ENCODE results near the gene NME5.
"Not testable (repeated sequence)": the region's sequence is repeated elsewhere in the genome, so short reads cannot be mapped to it uniquely, and the experiment has no call there.

Gene NME5, protein sequence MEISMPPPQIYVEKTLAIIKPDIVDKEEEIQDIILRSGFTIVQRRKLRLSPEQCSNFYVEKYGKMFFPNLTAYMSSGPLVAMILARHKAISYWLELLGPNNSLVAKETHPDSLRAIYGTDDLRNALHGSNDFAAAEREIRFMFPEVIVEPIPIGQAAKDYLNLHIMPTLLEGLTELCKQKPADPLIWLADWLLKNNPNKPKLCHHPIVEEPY

GRCh38 chr5:138138949-138139780 lies at the start of gene NME5:
Gene NME5, minus strand, starts transcription at chr5:138139428. Its CDS starts 648 bp downstream, at chr5:138138780.
- DNase-seq = no peak

DNA sequence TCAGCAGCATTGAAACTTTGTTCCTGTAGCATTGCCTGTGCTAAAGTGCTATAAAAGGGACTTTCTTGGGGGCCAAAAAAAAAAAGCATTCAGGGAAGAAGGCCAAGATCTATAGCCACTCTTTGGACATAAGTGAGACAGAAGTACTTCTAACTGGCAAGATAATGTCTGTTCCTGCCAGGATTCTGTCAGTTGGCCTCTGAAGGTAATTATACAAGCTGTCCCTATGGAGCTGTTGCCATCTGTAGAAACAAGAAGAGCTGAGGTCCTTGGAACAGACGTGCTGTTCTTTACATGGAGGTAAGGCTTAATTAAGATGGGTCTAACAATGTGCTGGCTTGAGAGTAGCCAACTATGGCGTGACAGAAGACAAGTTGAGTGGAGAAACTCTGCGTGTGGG lies 49.4 kb upstream of the NME5 start:
- no peak for DNase-seq

GRCh38 chr5:138186002-138186447 lies 46.8 kb upstream of the NME5 start:
- DNase-seq = no peak

GRCh38 chr5:138182808-138183207 lies 43.6 kb upstream of the NME5 start:
- no peak for DNase-seq

DNA sequence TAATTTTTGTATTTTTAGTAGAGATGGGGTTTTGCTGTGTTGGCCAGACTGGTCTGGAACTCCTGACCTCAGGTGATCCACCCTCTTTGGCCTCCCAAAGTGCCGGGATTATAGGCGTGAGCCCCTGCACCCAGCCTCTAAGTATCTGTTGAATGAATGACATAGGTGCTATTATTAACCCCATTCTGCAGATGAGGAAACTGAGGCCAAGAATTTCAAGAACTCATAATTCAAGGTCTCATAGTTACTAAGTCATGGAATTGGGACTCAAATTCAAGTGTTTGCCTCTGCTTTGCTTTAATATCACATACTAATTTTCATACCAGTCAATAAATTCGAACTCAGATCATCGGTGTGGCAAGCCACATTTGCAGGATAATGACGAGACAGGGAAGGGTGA lies 41.6 kb upstream of the NME5 start:
- DNase-seq = no peak

DNA sequence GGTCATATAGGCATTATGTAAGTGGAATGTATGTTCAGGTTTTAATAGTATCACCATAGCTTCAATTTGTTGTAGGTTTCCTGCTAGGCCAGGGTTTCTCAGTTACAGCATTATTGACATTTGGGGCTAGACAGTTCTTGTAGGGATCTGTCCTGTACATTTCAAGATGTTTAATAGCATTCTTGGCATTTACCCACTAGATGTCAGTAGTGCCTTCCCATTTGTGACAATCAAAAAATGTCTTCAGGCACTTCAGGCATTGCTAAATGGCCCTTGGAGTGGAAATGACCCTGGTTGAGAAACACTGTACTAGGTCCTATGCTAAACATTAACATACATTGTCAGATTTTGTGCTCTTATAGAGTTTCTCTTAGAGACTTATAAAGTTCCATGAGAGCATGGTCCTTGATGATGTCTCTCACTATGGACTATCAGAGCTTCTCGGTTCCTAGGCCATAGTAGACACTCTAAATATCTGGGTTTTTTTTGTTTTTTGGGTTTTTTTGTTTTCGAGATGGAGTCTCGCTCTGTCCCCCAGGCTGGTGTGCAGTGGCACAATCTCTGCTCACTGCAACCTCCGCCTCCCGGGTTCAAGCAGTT lies 41.1 kb upstream of the NME5 start:
- no peak for DNase-seq

- no peak for DNase-seq
Measured at GRCh38 chr5:138179277-138179857, 40.1 kb upstream of the NME5 start.

DNA sequence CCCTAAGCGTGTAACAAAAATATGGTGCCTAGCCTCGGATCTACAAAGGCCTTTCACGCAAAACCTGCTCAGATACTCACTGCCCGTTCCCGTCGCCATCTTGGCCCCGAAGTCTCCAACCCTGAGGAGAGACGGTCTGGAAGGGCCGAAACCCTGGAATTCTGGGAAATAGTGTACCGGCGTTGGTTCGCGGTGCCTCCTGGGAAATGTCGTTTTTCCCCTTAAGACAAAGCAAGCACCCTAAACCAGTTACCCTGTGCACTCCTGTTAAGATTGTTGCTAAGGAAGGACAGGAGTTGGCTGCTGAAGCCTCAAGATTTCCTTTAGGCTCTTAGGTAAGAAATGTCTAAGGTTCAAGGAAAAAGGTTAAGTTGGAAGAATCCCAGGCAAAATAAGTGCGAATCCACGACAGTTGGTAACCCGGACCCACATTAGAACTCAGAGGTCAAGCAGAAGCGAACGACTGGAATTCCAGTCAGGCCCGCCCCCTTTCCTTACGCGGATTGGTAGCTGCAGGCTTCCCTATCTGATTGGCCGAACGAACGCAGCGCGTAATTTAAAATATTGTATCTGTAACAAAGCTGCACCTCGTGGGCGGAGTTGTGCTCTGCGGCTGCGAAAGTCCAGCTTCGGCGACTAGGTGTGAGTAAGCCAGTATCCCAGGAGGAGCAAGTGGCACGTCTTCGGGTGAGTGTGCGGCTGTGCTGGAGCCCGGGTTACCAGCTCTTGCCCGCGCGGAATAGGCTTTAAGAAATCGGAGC lies 39.5 kb upstream of the NME5 start, which contains the start of the genes BRD8 and KIF20A:
Gene BRD8, minus strand, starts transcription at position 115 of the 761 bp plus-strand sequence. Its CDS starts 16 bp downstream, at position 99.
Gene KIF20A, plus strand, starts transcription at position 597 of the 761 bp plus-strand sequence. CDS start 569 bp downstream, outside the sequence.
- DNase-seq = peak; percentile 79 to 86

GRCh38 chr5:138177941-138178515 lies 38.8 kb upstream of the NME5 start:
- DNase-seq = peak in 1 of 2 donors; percentile 9

DNA sequence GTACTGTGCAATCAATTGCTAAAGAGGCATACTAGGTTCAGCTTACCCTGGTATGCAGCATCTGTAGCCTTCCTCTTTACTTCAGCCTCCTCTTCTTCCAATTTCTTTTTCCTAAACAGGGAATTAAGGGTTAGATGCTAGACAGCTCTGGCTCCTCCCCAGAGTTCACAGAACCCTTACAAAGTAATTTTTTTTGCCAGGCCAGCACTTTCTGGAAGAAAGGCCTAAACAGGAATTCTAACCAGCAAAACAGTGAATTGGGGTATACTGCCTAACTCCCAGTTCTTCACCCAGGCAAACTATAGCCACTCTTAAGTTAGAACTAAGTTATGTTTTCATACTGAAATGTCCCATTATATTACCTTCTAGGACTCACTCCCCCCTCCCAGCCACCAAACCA lies 31.1 kb upstream of the NME5 start:
- DNase-seq = no peak

DNA sequence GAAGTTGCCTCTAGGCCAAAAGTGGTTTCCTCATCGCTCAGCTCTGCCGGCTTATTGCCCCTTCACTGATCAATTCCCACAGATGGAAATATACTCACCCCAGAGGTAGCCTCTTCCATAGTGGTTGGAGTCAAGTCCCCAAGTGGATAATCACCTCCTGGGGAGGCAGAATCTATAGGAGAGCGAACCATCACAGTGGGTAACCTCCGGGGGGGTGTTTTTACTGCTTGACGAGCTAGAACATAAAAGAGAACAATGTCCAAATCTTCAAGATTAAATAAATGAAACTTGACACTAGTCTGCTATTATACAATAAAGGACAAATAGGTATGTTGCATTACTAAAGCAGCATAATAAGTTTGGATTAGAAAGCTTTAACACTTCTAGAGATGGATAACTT lies 29.9 kb upstream of the NME5 start:
- DNase-seq = no peak

- DNase-seq = no peak
Measured at GRCh38 chr5:138163721-138164120, 24.5 kb upstream of the NME5 start.

DNA sequence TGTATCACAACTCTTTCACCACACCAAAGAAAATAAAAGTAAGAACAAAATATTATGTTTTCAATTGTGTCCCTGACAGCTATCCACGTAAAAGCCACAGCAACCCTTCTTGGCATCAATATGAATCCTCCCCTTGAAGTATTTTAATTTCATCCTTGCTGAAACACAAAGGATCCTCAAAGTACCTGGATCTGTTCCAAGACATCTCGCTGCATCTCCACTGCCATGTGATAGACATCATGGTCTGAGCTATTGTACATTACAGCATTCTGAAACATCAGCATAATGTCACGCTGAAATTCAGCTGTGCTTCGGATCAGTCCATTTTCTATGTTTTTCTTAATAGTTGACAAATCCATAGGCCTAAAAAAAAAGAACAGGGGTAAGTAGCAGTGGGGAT lies 21.5 kb upstream of the NME5 start:
- DNase-seq = no peak

DNA sequence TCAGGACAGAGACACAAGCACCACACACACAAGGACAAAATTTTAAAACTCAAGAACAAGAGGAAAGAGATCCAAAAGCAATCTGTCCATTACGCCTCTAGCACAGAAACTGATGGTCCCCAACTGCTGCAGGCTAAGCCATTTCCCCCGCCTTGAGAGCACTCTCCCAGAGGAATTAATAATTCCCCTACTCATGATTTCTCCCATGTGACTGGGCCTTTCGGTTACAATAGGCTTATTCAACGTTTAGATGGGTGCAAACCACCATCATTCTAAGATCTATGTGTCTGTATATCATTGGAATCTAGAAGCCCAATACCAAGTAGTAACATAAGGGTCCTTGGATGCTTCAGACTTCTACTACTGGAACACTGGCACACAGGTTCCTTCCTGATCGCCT lies 20.4 kb upstream of the NME5 start:
- DNase-seq = no peak

DNA sequence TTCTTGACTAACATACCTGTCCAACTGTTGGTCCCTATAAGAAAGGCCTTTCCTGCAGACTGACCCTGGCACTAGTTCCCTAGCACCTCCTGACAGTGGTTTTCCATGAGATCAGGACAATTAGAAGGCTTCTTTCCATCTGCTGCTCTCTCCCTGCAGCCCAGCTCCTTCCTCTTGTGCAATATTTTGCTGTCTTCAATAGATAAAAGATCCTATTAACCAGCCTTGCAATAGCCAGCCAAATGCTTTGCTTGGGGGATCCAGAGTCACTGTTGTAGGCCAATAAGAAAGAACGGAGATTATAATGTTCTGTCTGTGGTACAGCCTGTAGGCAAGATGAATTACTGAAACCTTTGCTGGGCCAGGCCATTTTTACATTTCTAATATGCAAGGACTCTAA lies 18.4 kb upstream of the NME5 start:
- no peak for DNase-seq

- not testable (repeated sequence) for DNase-seq
Measured at GRCh38 chr5:138155977-138156376, 16.7 kb upstream of the NME5 start.

DNA sequence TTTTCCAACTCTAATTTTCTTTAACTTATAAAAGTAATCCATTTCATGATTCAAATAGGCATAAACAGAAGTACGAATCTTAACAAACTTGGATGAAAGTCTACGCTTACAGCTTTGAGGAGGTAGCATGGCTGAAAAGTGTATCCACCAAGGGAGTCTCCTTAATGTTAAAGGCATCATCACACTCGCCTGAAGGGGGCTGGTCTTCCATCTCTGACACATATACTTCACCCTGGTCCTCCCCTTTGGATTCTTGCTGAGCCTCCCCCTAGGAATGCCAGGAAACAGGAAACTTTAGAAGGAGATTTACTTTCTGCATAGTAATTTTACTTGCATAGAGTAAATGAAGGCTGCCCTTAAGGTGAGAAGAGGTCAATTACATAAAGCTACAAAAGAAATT lies 10.3 kb upstream of the NME5 start:
- DNase-seq = no peak

DNA sequence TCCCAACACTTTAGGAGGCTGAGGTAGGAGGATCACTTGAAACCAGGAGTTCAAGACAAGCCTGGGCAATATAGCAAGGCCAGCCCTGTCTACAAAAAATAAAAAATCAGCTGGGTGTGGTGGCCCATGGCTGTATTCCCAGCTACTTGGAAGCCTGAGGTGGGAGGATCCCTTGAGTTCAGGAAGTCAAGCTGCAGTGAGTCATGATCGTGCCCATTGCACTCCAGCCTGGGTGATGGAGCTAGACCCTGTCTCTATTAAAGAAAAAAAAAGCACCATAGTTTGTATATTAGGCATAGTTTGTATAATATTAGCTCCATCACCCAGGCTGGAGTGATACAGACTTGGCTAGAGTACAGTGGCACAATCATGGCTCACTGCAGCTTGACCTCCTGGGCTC lies 9.6 kb upstream of the NME5 start:
- DNase-seq = no peak

DNA sequence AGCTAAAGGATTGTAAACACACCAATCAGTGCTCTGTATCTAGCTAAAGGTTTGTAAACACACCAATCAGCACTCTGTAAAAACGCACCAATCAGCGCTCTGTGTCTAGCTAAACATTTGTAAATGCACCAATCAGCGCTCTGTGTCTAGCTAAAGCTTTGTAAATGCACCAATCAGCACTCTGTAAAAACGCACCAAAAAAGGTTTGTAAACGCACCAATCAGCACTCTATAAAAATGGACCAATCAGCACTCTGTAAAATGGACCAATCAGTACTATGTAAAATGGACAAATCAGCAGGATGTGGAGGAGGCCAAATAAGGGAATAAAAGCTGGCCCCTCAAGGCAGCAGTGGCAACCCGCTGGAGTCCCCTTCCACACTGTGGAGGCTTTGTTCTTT lies 4.3 kb upstream of the NME5 start:
- DNase-seq = not testable (repeated sequence)

DNA sequence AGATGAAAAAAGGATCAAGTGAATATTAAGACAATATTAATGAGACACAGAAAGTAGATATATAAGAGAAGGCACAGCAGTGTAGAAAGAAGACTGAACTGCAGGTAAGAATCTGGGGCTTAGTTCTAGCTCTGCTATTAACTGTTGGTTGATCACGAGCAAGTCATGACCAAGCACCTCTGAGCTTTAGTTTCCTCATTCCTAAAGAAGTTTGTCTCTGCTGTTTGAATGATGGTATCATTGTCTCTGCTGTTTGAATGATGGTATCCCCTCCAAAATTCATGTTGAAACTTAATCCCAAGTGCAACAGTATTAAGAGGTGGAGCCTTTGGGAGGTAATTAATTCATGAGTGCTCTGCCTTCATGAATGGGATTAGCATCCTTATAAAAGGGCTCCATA lies 2.5 kb upstream of the NME5 start:
- no peak for DNase-seq

GRCh38 chr5:138140268-138140667 lies 1.0 kb upstream of the NME5 start:
- no peak for DNase-seq

DNA sequence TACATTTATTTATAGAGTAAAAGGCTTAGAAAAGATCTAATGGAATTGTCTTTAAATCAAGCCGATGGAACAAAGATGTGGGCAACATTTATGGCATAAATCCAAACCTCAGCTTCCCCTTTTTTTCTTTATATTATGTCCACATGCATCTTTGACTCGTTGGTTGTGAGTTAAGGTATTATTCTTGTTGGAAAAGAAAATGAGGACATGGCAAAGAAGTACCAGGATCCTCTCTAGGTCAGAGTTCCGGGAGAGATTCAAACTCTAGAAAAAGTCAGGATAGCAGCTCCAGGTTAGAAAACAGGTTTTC lies 508 bp upstream of the NME5 start:
- DNase-seq = no peak
